Osteocyte (in vitro differentiated cells): ENCODE data around the gene SDK2. TPM values are rescaled to one million over a fixed set of nuclear protein-coding genes. Genes with fewer than 3 reads are reported as not detected.
A peak's percentile ranks its signal among the peaks of the same experiment; 100 is the strongest.

ENCODE experiments used
- DNase-seq: peaks from one replicate; pipeline ENCODE4 v3.0.0; 2021; ENCODE audit warnings: mixed read lengths; ENCODE audit not compliant: unreplicated experiment; ENCODE audit errors: extremely low spot score
- H3K27ac Mint-ChIP-seq: one replicate; pipeline ENCODE4 v1.8.0; 2021; ENCODE audit warnings: mild to moderate bottlenecking, mixed read lengths; ENCODE audit not compliant: unreplicated experiment
- H3K27me3 Mint-ChIP-seq: one replicate; pipeline ENCODE4 v1.8.0; 2021; ENCODE audit warnings: mixed read lengths; ENCODE audit not compliant: unreplicated experiment
- H3K36me3 Mint-ChIP-seq: one replicate; pipeline ENCODE4 v1.8.0; 2021; ENCODE audit warnings: mixed read lengths; ENCODE audit not compliant: unreplicated experiment
- H3K4me1 Mint-ChIP-seq: one replicate; pipeline ENCODE4 v1.8.0; 2021; ENCODE audit warnings: mixed read lengths; ENCODE audit not compliant: unreplicated experiment
- H3K4me3 Mint-ChIP-seq: one replicate; pipeline ENCODE4 v1.8.0; 2021; ENCODE audit warnings: mild to moderate bottlenecking, moderate library complexity, mixed read lengths; ENCODE audit not compliant: unreplicated experiment
- H3K9me3 Mint-ChIP-seq: one replicate; pipeline ENCODE4 v1.8.0; 2021; ENCODE audit warnings: mixed read lengths; ENCODE audit not compliant: unreplicated experiment
- total RNA-seq: library from RNA; stranded (reverse); gene quantifications from 2 replicates; pipeline ENCODE4 v1.2.1, GENCODE V29; 2021
- TF ChIP-seq, protein P1 (sequence below): fragments of 200-600 bp; sonication (generic); IDR thresholded peaks from 2 replicates; pipeline ENCODE4 v1.5.0; 2021; ENCODE audit warnings: antibody characterized with exemption, mild to moderate bottlenecking, moderate library complexity

Gene SDK2
- total RNA-seq, 1 donor from 2014 or later: 16.5 TPM

DNA sequence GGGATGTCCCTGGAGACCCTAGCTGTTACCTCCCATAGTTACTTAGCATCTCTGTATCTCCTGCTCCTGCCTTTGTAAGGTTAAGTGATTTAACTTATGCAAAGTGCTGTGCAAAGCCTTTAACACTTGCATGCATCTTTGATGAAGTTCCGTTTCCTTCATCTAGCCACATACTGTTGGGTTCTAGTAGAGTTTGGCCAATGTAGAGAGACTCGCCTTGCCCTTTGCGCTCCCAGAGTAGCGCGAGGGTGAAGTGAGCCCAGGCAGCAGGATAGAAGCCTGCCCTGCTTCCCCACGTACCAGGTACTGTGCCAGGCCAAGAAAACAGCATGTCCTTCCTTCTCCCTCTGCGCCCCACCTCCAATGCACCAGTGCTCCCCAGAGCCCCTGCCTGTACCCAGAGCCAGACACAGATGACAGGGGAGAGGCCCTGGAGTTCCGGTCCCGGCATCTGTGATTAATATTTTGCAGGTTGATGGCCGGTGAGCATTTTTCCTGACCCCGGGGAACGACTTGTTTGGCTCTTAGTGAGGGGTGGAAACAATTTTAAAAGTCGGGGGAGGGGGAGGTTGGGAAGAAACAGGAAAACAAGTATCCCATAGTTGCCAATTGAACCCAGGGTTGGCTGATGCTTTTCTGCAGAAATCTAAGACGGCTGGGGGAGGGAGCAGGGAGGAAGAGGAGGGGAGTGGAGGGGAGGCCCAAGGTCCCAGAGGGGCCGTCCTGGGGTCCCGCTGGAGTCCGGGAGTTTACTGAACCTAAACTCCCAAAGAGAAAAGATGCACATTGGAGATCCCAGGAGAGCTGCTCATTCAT, 319.3 kb downstream of the SDK2 start:
- H3K4me1 Mint-ChIP-seq: peaks cover 40% of the 10 kb centered on the region
- peaks cover 2% of the 10 kb centered on the region for H3K27me3 Mint-ChIP-seq
- TF ChIP-seq, protein P1, sequence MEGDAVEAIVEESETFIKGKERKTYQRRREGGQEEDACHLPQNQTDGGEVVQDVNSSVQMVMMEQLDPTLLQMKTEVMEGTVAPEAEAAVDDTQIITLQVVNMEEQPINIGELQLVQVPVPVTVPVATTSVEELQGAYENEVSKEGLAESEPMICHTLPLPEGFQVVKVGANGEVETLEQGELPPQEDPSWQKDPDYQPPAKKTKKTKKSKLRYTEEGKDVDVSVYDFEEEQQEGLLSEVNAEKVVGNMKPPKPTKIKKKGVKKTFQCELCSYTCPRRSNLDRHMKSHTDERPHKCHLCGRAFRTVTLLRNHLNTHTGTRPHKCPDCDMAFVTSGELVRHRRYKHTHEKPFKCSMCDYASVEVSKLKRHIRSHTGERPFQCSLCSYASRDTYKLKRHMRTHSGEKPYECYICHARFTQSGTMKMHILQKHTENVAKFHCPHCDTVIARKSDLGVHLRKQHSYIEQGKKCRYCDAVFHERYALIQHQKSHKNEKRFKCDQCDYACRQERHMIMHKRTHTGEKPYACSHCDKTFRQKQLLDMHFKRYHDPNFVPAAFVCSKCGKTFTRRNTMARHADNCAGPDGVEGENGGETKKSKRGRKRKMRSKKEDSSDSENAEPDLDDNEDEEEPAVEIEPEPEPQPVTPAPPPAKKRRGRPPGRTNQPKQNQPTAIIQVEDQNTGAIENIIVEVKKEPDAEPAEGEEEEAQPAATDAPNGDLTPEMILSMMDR: no peak
- H3K27ac Mint-ChIP-seq: no peak overlapping the region
- no peaks in the 10 kb centered on the region for H3K36me3 Mint-ChIP-seq
- DNase-seq: no peak
- no peaks in the 10 kb centered on the region for H3K9me3 Mint-ChIP-seq
- H3K4me3 Mint-ChIP-seq: no peak overlapping the region

DNA sequence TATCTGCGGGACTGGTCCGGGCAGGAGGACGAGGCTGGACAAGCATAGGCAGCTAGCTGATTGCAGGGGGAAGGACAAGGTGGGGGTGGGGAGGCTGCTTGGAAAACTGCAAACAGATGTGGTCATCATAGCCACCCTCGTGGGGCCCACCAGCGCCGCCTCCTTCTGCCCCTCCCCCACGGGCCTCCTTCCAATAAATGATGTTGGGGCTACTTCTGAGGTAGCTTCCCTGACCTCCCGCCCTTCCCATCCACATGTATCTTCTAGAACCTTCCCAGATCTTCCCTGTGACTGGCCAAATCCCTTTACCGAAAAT, 320.1 kb downstream of the SDK2 start:
- TF ChIP-seq, protein P1: no peak
- DNase-seq: no peak
- H3K9me3 Mint-ChIP-seq: no peaks in the 10 kb centered on the region
- no peaks in the 10 kb centered on the region for H3K36me3 Mint-ChIP-seq
- H3K4me1 Mint-ChIP-seq: peaks cover 45% of the 10 kb centered on the region
- no peak overlapping the region for H3K4me3 Mint-ChIP-seq
- no peak overlapping the region for H3K27ac Mint-ChIP-seq
- H3K27me3 Mint-ChIP-seq: peaks cover 2% of the 10 kb centered on the region

DNA sequence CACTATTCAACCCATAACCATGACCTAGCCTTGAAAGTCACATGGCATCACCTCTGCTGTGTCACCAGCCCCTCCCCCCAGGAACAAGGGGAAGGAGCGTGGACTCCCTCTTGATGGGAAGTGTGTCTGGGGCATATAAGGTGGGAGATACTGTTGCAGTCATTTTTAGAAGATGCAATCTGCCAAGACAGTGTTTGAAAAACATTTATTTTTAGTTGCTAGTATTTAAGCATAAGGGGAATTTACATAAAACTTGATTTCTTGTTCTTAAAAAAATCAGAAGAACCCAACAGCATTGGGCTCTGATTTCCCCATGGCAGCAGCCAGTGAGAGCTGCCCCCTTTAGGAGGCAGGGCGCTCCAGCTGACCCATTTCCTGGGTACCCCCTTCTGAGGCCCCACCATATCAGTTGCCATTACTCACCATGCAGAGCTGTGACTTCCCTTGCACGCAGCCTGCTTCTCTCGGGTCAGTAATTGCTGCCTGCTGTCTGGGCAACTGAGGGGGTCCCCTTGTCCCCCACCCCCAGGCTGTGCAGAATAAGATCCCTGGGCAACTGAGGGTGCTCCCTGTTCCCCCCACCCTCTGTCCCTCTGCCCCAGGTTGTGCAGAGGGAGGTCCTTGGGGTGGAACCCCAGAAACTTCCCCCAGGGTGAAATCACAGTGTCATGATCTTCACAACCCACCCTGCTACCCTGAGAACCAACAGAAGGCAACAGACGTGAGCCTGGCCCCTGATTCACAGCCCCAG, 320.7 kb downstream of the SDK2 start:
- DNase-seq: no peak
- H3K9me3 Mint-ChIP-seq: no peaks in the 10 kb centered on the region
- no peak overlapping the region for H3K4me3 Mint-ChIP-seq
- no peak overlapping the region for H3K27ac Mint-ChIP-seq
- peaks cover 47% of the 10 kb centered on the region for H3K4me1 Mint-ChIP-seq
- TF ChIP-seq, protein P1: no peak
- H3K36me3 Mint-ChIP-seq: no peaks in the 10 kb centered on the region
- peaks cover 2% of the 10 kb centered on the region for H3K27me3 Mint-ChIP-seq

DNA sequence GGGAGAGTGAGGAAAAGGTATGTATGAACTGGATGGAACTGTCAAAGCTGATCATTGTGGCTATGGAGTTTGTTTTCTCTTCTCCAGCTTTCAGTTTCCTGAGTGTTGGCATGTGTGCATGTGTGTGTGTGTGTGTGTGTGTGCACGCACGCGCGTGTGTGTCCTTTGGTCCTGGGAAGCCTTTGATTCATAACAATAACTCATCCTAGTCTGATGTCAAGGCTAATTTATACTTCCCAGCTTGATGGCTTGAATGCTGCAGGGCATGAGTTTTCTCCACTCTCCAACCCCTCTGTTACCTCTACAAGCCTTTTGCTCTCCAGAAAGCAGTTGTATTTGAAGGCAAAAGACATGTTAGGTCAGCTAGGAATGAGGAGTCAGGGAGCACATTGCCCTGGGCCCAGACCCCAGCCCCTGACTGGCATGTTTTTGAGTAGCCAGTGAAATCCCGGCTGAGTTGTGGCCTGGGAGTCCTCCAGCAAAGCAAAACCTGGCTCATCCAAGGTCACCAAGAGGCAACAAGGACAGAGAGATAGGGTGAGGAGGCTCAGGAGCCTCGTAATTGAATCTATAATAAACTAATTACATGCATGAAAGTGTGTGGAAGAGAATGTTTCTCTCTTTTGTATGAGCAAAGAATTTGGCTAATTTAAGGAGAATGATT, 323.5 kb downstream of the SDK2 start:
- no peaks in the 10 kb centered on the region for H3K36me3 Mint-ChIP-seq
- peak overlapping the region; percentile 73 for H3K27ac Mint-ChIP-seq
- H3K27me3 Mint-ChIP-seq: peaks cover 2% of the 10 kb centered on the region
- no peak for DNase-seq
- TF ChIP-seq, protein P1: no peak
- no peaks in the 10 kb centered on the region for H3K9me3 Mint-ChIP-seq
- H3K4me3 Mint-ChIP-seq: no peak overlapping the region
- peaks cover 67% of the 10 kb centered on the region for H3K4me1 Mint-ChIP-seq

DNA sequence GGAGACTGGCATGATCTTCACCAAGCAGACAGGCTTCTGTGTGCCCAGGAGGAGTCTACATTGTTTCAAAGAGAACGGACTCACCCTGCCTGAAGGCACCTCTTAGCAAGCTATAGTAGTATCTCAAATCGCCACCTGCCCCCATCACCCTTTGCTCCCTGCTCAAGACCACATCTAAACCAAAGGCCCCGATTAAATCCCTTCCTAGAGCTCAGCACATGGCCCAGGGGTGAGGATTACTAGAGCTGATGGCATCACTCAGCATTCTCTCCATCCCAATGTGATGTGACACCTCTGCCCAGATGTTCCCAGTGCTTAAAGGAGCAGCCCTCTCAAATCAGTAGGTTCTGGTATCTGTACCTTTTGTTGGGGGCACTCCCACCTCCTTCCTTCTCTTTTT, 324.5 kb downstream of the SDK2 start:
- H3K4me3 Mint-ChIP-seq: no peak overlapping the region
- no peaks in the 10 kb centered on the region for H3K9me3 Mint-ChIP-seq
- no peak for DNase-seq
- peaks cover under 1% of the 10 kb centered on the region for H3K27me3 Mint-ChIP-seq
- TF ChIP-seq, protein P1: no peak
- peak overlapping the region; percentile 73 for H3K27ac Mint-ChIP-seq
- H3K4me1 Mint-ChIP-seq: peaks cover 61% of the 10 kb centered on the region
- no peaks in the 10 kb centered on the region for H3K36me3 Mint-ChIP-seq
